HG03469 (cell line): ENCODE measurements around the gene FCGBP.
"Not testable (repeated sequence)": the region's sequence is repeated elsewhere in the genome, so short reads cannot be mapped to it uniquely, and the experiment has no call there.

Experiments used
- ATAC-seq: cut with Tn5 transposase; IDR thresholded peaks from one replicate; pipeline ENCODE4 v1.9.1; 2021; ENCODE audit warnings: mild to moderate bottlenecking, moderate library complexity, moderate number of reproducible peaks; ENCODE audit not compliant: unreplicated experiment

The FCGBP gene

GRCh38 chr19:39934584-39935363 lies at the start of gene FCGBP:
Gene FCGBP (minus strand): TSS chr19:39934634.
- ATAC-seq, result no peak

- no peak for ATAC-seq
These were observed 49.4 kb upstream of the FCGBP start for GRCh38 chr19:39983695-39984300.

- no peak for ATAC-seq
These were observed 48.4 kb upstream of the FCGBP start for GRCh38 chr19:39982883-39983282.

GRCh38 chr19:39974377-39975155 lies 40.1 kb upstream of the FCGBP start:
- ATAC-seq, result no peak

- no peak for ATAC-seq
These were observed 37.1 kb upstream of the FCGBP start for GRCh38 chr19:39971380-39972035.

GRCh38 chr19:39970675-39971379 lies 36.4 kb upstream of the FCGBP start, which contains the start of gene PSMC4:
Gene PSMC4 (plus strand): TSS chr19:39971165. CDS start chr19:39971203, 38 bp downstream.
- peak; percentile 88 for ATAC-seq

- no peak for ATAC-seq
These were observed 35.9 kb upstream of the FCGBP start for GRCh38 chr19:39970425-39970674.

- ATAC-seq, result no peak
These were observed 35.4 kb upstream of the FCGBP start for GRCh38 chr19:39969681-39970424.

- ATAC-seq, result no peak
These were observed 34.8 kb upstream of the FCGBP start for GRCh38 chr19:39969266-39969665.

- no peak for ATAC-seq
These were observed 34.4 kb upstream of the FCGBP start for GRCh38 chr19:39968789-39969188.

GRCh38 chr19:39967561-39967960 lies 33.1 kb upstream of the FCGBP start:
- no peak for ATAC-seq

GRCh38 chr19:39966617-39967016 lies 32.2 kb upstream of the FCGBP start:
- no peak for ATAC-seq

GRCh38 chr19:39963898-39964297 lies 29.5 kb upstream of the FCGBP start:
- ATAC-seq, result no peak

- ATAC-seq, result not testable (repeated sequence)
These were observed 25.0 kb upstream of the FCGBP start for GRCh38 chr19:39959407-39959806.

GRCh38 chr19:39958942-39959341 lies 24.5 kb upstream of the FCGBP start:
- not testable (repeated sequence) for ATAC-seq

- not testable (repeated sequence) for ATAC-seq
These were observed 23.5 kb upstream of the FCGBP start for GRCh38 chr19:39957886-39958285.

- ATAC-seq, result no peak
These were observed 19.5 kb upstream of the FCGBP start for GRCh38 chr19:39953915-39954314.

- ATAC-seq, result no peak
These were observed 17.3 kb upstream of the FCGBP start for GRCh38 chr19:39951686-39952085.

GRCh38 chr19:39951065-39951650 lies 16.7 kb upstream of the FCGBP start:
- ATAC-seq, result no peak
